Right lobe of liver (tissue), 4 donors: ENCODE results near the gene RIC1.

Experiments
- CTCF ChIP-seq, 4 donors: fragments of 200-600 bp in 3 of 4; fragments of 450-650 bp in 1 of 4; IDR thresholded peaks; one replicate each; pipeline versions ENCODE4 v1.5.1 to v1.8.0; 2016 to 2022; ENCODE audit warnings: antibody characterized with exemption in 4 of 4, mild to moderate bottlenecking in 2 of 4
- POLR2A ChIP-seq: fragments of 450-650 bp; IDR thresholded peaks from one replicate; pipeline ENCODE4 v1.6.1; 2017; ENCODE audit warnings: antibody characterized with exemption, mild to moderate bottlenecking
- donor health status: DM: no; HTN: no; CAD: no.
- donor health status: DM: no; HTN: no; CAD: no.
- donor health status: DM: no; HTN: yes; CAD: no.

GRCh38 chr9:5749306-5749705, 120.4 kb downstream of the RIC1 start:
- TF ChIP-seq CTCF (IDR thresholded peaks at IDR 0.05) (no peak), POLR2A (no peak)
